NCI-H1048 (cell line): ENCODE data around the gene IQCH.
"Not testable (repeated sequence)": the region's sequence is repeated elsewhere in the genome, so short reads cannot be mapped to it uniquely, and the experiment has no call there.

Experiments used
- DNase-seq: peaks from one replicate; lab custom pipeline; 2025; lab: John Stamatoyannopoulos, UW

IQCH gene

GRCh38 chr15:67396114-67396513, 141.5 kb downstream of the IQCH start:
- no peak for DNase-seq

GRCh38 chr15:67397139-67397538, 142.6 kb downstream of the IQCH start:
- no peak for DNase-seq

- no peak for DNase-seq
Observed at GRCh38 chr15:67399925-67400324, 145.3 kb downstream of the IQCH start.

GRCh38 chr15:67400890-67401289, 146.3 kb downstream of the IQCH start:
- no peak for DNase-seq

GRCh38 chr15:67401336-67401735, 146.8 kb downstream of the IQCH start:
- peak; percentile 65 for DNase-seq

GRCh38 chr15:67403428-67404154, 149.0 kb downstream of the IQCH start:
- DNase-seq, result no peak

GRCh38 chr15:67405208-67406191, 150.9 kb downstream of the IQCH start:
- no peak for DNase-seq

GRCh38 chr15:67406257-67406861, 151.8 kb downstream of the IQCH start:
- no peak for DNase-seq

- DNase-seq, result no peak
Observed at GRCh38 chr15:67407786-67408185, 153.2 kb downstream of the IQCH start.

- DNase-seq, result no peak
Observed at GRCh38 chr15:67409175-67409574, 154.6 kb downstream of the IQCH start.

- DNase-seq, result no peak
Observed at GRCh38 chr15:67411486-67411885, 156.9 kb downstream of the IQCH start.

- no peak for DNase-seq
Observed at GRCh38 chr15:67413770-67414390, 159.3 kb downstream of the IQCH start.

GRCh38 chr15:67415181-67415580, 160.6 kb downstream of the IQCH start:
- DNase-seq, result no peak

- no peak for DNase-seq
Observed at GRCh38 chr15:67416891-67417290, 162.3 kb downstream of the IQCH start.

GRCh38 chr15:67419705-67420104, 165.1 kb downstream of the IQCH start:
- DNase-seq, result no peak

- DNase-seq, result no peak
Observed at GRCh38 chr15:67420137-67420536, 165.6 kb downstream of the IQCH start.

GRCh38 chr15:67421105-67421504, 166.5 kb downstream of the IQCH start:
- no peak for DNase-seq

- DNase-seq, result no peak
Observed at GRCh38 chr15:67422296-67422695, 167.7 kb downstream of the IQCH start.

GRCh38 chr15:67433495-67434099, 179.0 kb downstream of the IQCH start:
- DNase-seq, result no peak

- DNase-seq, result not testable (repeated sequence)
Observed at GRCh38 chr15:67436351-67437250, 182.0 kb downstream of the IQCH start.

GRCh38 chr15:67444100-67444499, 189.5 kb downstream of the IQCH start:
- DNase-seq, result no peak
